GM18502 (cell line): ENCODE results near the gene LY6G5B.
A peak's percentile ranks its signal among the peaks of the same experiment; 100 is the strongest.

Source experiments
- ATAC-seq: cut with Tn5 transposase; IDR thresholded peaks from one replicate; pipeline ENCODE4 v1.9.1; 2021; ENCODE audit warnings: mild to moderate bottlenecking; ENCODE audit not compliant: unreplicated experiment, poor library complexity

Gene LY6G5B

GRCh38 chr6:31669676-31670075, at the start of gene LY6G5B:
Gene LY6G5B, plus strand, starts transcription at chr6:31669976. Its CDS starts 975 bp downstream, at chr6:31670951.
- no peak for ATAC-seq

- ATAC-seq: peak; percentile 33
Observed at GRCh38 chr6:31620586-31621319, 49.0 kb upstream of the LY6G5B start, which contains the start of gene PRRC2A. Gene PRRC2A, plus strand, starts transcription at chr6:31620715. Its CDS starts 2,075 bp downstream, at chr6:31622790.

- ATAC-seq: no peak
Observed at GRCh38 chr6:31621320-31621939, 48.3 kb upstream of the LY6G5B start.

- no peak for ATAC-seq
Observed at GRCh38 chr6:31621991-31622390, 47.8 kb upstream of the LY6G5B start.

GRCh38 chr6:31622684-31623091, 47.1 kb upstream of the LY6G5B start:
- ATAC-seq: no peak

GRCh38 chr6:31624070-31624469, 45.7 kb upstream of the LY6G5B start:
- no peak for ATAC-seq

- ATAC-seq: no peak
Observed at GRCh38 chr6:31626952-31627351, 42.8 kb upstream of the LY6G5B start.

GRCh38 chr6:31627690-31628287, 42.0 kb upstream of the LY6G5B start:
- ATAC-seq: no peak

- no peak for ATAC-seq
Observed at GRCh38 chr6:31629014-31629413, 40.8 kb upstream of the LY6G5B start.

GRCh38 chr6:31630177-31630934, 39.4 kb upstream of the LY6G5B start:
- no peak for ATAC-seq

- no peak for ATAC-seq
Observed at GRCh38 chr6:31631209-31631608, 38.6 kb upstream of the LY6G5B start.

GRCh38 chr6:31631681-31632278, 38.0 kb upstream of the LY6G5B start:
- no peak for ATAC-seq

GRCh38 chr6:31632279-31632946, 37.4 kb upstream of the LY6G5B start:
- no peak for ATAC-seq

GRCh38 chr6:31633447-31633846, 36.3 kb upstream of the LY6G5B start:
- no peak for ATAC-seq

GRCh38 chr6:31634131-31634530, 35.6 kb upstream of the LY6G5B start:
- ATAC-seq: no peak

GRCh38 chr6:31634969-31635575, 34.7 kb upstream of the LY6G5B start:
- ATAC-seq: no peak

- no peak for ATAC-seq
Observed at GRCh38 chr6:31636698-31637596, 32.8 kb upstream of the LY6G5B start.

- ATAC-seq: no peak
Observed at GRCh38 chr6:31639043-31639442, 30.7 kb upstream of the LY6G5B start.
